Central memory CD4-positive, alpha-beta T cell (primary cell): ENCODE measurements around the gene TYROBP.
A peak's percentile ranks its signal among the peaks of the same experiment; 100 is the strongest.
"Not testable (repeated sequence)": the region's sequence is repeated elsewhere in the genome, so short reads cannot be mapped to it uniquely, and the experiment has no call there.

Experiments used
- DNase-seq: peaks from one replicate; pipeline ENCODE4 v3.0.0; 2022

Gene TYROBP

DNA sequence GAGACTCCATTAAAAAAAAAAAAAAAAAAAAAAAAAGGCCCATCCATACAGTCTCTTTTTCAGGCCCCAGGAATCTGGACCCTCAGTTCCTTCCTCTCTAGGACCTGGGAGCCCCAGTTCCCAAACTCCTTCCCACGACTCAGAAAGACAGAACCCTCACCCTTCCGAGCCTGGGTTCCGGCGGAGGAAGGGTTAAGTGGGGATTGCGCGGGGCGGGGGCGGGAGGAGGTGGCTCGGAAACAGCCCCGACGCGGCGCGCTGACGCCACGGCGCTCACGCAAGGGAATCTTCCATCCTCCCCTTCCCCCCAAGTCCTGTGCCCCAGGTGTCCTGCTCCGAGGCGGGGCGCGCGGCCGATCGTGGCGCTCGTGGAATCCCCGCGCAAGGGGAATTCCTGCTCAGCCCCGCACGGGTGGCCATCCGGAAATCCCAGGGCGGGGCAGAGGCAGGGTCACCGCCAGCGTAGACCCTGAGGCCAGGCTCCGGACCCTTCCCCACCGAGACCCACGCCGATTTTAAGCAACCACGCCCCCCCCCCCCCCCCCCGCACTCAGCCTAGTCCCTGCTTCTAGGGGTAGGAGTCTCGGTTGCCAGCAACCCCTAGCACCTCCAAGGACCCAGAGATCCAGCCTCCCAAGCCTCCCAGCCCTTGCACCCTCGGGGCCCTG lies 8.4 kb downstream of the TYROBP start:
- DNase-seq, result peak; percentile 88

DNA sequence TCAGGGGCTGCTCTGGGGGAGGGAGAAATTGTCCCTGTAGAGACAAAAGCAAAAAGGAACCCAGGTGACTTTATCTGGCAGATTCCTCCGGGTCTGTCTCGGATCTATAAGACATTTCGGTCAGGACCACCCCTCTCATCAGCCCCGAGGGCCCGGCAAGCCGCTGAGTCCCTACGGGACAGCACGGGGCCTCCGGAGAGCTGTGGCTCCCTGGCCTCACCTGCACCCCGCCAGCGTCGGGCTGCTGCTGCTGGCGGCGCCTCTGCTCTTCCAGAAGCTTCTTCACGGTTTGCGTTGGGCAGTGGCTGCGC lies 9.6 kb downstream of the TYROBP start:
- DNase-seq, result no peak

DNA sequence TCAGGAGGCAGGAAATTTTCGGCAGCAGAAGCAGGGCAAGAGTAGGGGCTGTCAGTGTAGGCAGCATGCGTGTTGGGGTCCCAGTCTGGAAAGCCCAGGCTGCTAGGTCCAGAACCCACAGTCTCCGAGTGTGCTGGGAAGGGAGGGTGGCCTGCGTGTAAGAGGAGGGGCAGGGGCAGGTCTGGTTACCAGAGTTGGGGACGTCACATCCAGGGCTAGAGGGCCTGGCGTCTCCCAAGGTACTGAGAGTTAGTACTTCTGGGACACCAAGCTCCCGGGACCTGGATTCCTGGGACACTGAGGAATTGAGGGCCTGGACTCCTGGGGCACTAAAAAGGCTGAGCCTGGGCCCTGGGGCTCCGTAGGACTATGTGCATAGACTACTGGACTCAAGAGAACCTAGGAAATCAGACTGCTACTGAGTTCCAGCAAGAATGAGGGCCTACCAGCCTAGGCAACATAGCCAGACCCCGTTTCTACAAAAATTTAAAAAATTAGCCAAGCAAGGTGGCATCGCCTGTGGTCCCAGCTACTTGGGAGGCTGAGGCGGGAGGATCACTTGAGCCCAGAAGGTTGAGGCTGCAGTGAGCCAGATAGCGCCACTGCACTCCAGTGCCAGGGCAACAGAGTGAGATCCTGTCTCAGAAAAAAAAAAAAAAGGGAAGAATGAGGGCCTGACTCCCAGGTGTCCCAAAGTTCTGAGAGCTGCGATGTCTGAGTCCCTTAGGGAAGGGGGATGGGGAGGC lies 10.2 kb downstream of the TYROBP start:
- no peak for DNase-seq

DNA sequence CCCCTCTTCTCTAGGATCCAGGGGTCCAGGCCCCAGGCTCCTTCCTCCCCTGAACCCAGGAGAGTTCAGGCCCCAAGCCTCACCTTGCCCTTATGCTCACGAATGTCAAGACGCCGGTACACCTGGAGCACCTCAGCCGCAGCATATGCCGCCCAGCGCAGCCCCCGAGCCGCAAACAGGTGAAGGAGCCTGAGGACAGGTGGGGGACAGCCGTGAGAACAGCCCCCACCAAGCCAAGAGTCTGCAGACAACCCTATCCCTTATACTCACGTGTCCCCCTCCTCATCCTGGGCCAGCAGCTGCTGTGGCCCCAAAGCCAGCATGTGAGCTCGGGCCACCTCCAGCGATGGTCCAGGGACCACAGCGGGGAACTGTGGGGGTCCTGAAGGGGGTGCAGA lies 11.5 kb downstream of the TYROBP start:
- no peak for DNase-seq

DNA sequence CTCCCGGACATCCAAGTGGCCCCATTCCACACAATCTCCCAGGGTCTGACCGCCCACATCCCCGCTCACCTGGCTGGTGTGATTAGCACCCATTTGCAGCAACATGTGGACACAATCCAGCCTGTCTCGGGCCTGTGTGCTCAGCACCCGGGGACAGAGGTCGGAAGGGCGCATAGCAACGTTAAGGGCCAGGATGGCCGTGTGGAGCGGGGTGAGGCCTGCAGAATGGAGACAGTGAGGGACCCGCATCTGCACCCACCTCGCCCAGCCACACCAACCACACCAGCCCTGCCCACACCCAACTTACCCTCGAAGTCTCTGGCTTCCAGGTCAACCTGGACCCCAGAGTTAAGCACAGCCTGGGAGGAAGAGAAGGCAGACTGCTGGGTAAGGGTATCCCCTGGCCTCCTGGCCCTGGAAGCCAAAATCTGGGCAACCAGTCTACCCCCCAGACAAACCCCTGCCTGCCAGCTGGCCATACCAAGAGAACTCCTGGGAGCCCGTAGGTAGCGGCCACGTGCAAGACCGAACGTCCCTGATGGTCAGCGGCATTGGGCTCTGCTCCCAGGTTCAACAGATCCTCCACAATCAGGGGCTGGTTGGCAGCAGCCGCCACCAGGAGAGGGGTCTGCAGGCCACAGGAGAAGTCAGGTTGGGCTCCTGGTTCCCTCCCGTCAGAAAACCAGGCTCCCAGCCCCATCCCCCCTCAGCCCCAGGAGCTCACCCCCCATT lies 12.0 kb downstream of the TYROBP start:
- no peak for DNase-seq

DNA sequence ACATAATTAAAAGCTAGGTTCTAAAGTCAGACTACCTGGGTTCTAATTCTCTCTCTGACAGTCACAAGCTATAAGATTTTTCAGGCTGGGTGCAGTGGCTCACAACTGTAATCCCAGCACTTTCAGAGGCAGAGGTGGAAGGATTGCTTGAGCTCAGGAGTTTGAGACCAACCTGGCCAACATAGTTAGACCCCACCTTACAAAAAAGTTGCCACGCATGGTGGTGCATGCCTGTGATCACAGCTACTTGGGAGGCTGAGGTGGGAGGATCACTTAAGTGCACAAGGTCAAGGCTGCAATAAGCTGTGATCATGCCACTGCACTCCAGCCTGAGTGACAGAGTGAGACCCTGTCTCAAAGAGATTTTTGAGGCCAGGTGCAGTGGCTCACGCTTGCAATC lies 13.8 kb downstream of the TYROBP start:
- DNase-seq, result no peak

DNA sequence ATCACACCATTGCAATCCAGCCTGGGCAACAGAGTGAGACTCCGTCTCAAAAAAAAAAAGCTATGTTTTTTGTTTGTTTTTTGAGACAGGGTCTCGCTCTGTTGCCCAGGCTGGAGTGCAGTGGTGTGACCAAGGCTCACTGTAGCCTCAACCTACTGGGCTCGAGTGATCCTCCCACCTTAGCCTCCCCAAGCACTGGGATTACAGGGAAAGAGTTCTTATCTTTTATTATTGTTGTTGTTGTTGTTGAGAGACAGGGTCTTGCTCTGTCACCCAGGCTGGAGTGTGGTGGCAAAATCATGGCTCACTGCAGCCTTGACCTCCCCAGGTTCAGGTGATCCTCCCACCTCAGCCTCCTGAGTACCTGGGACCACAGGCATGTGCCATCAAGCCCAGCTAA lies 16.3 kb downstream of the TYROBP start:
- not testable (repeated sequence) for DNase-seq

DNA sequence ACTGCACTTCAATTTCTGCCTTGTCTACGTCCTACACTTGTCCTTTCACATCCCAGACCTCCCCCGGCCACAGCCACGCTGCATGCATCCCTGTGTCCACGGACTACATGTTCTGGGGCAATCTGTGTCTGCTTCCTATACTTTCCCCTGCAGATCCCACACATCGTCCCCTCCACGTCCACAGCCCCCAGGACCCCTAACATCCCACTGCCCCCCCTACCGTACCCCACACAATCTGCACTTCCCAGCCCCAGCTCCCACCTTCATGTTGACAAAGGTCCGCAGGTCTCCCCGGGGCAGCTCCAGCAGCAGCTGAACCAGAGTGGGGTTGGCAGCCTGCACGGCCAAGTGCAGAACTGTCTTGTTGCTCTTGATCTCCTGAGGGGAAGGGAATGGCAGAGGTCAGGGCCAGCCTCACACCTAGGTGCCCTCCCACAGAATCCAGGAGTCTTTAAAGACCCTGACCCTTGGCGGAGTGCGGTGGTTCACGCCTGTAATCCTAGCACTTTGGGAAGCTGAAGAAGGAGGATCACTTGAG lies 17.9 kb downstream of the TYROBP start:
- no peak for DNase-seq

DNA sequence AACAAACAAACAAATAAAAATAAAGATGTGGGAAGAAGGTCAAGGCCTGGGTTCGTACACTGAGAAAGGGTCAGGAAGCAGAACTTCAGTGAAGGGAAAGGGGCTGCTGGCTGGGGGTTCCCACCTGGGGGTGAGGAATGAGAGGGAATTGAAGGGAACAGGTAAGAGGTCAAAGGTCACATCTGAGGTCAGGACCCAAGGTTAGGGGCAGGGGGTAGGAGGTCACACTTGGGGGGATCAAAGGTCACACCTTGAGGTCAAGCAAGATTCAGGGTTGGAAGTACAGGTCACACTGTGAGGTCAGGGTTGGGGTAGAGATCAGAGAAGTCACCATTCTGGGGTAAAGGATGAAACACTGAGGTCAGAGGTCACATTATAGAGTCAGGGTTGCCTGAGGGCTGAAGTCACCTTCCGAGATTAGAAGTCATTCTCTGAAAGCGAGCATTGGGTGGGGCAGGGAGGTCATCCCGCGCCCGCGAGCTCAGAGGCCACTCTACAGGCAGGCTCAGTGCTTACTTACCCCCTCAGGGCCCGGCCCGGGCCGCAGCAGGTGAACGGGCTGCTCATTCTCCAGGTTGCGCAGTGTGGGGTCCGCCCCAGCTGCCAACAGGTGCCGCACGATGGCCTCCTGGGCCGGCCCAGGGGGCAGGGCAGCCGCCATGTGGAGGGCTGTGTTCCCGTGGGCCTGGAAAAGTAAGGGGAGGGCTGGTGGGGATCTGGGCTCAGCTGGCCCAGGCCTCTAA lies 18.6 kb downstream of the TYROBP start:
- no peak for DNase-seq

DNA sequence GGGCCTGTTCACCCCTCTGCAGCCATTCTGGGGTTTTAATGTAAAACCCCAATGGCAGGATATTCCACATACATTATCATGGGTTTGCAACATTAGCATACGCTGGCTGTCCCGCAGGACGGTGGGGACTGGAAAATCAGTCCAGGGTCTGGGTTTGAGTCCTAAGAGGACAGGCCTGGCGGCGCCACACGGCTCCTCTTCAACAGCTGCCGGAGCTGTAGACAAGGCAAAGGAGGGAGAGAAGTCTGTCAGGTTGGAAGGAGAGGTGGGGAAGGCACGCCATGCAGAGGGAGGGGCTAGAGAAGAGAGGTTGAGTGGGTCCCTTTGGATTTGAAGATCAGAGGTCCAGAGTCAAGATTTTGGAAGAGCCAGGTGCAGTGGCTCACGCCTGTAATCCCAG lies 19.7 kb downstream of the TYROBP start:
- no peak for DNase-seq

DNA sequence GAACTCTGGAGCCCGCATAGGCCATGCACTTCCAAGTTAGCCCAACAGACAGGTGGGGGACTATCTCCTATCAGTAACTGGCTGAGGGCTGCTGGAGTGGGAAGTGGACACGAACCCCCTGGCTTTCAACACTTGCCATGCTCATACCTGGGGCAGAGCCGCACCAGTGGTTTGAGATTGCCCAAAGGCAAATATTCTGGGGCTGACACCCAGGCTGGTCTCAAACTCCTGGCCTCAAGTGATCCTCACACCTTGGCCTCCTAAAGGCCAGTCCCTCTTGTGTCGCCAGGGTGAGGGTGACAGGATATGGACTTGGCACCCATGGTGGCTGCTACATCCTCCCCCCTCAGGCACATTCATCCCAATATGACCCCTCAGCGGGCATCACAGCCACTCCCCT lies 20.9 kb downstream of the TYROBP start:
- no peak for DNase-seq

DNA sequence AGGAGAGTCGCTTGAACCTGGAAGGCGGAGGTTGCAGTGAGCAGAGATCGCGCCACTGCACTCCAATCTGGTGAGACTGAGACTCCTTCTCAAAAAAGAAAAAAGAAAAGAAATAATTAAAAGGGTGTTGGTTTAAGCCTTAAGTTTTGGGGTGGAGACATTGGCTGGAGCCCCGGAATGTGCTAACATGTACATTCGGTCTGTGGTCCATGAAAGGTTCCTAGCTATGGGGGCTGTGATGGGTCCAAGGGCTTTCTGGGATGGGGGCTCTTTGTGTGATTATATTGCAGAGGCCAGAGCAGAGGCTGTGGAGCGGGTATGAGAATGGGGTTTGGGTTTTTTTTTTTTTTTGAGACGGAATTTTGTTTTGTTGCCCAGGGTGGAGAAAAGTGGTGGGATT lies 22.2 kb downstream of the TYROBP start:
- no peak for DNase-seq

DNA sequence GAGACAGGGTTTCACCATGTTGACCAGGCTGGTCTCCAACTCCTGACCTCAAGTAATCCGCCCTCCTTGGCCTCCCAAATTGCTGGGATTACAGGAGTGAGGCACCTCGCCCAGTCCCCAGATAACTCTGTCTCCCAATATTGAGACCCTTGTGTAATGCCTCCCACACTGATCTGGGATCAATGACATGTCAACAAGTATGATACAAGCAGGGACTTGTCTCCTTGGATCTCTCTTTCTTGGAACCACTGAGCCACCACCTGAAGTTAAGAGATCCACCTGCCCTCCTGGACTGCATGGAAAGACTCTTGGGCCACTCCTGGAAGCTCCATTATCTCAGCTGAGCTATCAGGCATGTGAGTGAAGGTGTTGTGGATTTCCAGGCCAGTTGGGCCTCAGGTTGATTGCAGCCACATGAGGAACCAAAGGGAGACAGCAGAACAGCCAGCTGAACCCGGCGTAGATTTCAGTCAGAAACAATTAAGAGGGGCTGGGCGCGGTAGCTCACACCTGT lies 22.8 kb downstream of the TYROBP start:
- DNase-seq, result no peak

DNA sequence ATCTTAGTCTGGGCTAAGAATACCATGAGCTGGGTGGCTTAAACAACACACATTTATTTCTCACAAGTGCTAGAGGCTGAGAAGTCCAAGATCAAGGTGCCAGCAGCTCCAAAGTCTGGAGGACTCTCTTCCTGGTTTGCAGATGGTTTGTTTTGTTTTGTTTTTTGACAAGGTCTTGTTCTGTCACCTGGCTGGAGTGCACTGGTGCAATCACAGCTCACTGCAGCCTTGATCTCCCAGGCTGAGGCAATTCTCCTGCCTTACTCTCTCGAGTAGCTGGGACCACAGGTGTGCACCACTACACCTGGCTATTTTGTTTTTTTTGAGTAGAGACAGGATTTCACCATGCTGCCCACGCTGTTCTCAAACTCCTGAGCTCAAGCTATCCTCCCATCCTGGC lies 24.2 kb downstream of the TYROBP start:
- no peak for DNase-seq

DNA sequence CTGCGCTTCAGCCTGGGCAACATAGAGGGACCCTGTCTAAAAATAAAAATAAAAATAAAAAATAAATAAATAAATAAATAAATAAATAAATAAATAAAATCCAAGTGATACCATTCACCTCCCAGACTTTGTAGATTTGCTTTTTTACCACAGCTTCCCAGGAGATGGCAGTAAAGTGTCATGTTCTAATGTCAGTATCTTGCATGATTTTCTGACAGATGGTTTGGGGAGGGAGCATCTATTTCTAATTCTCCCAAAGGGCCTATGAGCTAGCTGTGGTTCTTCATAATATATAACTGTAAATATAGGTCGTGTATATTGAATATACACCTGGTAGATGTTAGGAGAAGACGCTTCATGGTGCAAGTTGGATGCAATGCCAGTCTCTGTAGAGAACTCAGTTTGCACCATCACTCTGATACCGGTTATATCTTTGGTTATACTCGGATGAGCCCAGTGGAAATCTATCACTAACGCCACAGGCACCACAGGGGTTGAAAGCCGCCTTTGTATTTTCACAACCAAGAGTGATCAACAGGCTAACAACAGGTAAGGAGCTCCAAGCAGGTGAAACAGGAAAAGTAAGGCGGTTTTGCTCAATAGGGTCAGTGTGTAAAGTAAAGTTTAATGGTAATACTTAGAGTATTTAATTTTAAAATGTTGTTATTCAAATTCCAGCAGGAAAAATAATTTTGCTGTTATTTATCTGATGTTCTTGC lies 25.8 kb downstream of the TYROBP start:
- peak; percentile 69 for DNase-seq

DNA sequence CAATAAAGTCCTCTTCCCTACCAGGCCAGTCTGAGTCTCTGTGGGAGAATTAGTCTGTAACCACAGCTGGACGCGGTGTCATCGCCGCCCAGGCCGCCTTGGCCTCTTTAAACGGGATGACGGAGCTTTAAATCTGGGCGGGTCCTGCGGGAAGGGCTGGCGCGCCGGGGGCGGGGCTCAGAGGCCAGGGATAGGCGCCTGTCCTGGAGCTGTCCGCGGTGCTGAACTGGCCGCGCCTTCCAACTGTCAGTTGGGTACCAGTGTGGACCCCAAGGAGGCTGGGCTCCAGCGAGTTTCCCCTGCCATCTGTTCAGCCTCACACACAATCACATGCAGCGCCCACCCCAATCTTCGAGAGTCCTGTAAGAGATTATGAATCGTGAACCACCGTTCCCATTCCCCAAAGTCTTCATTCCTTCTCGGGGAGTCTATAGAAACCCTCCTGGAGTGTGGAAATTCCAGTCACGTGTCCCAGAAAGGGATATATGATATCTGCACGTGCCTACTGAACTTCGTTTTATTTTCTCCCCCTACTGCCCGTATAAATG lies 28.3 kb downstream of the TYROBP start:
- peak; percentile 61 for DNase-seq

DNA sequence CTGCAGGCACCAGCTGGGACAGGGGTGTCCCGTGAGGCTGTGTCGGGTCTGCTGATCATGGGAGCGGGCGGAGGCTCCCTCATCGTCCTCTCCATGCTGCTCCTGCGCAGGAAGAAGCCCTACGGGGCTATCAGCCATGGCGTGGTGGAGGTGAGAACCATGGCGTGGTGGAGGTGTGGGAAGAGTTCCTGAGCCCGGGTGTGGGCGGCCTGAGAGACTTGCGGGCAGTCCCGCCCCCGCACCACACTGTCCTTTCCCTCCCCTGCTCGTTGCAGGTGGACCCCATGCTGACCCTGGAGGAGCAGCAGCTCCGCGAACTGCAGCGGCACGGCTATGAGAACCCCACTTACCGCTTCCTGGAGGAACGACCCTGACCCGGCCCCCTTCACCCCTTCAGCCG lies 29.0 kb downstream of the TYROBP start:
- no peak for DNase-seq

DNA sequence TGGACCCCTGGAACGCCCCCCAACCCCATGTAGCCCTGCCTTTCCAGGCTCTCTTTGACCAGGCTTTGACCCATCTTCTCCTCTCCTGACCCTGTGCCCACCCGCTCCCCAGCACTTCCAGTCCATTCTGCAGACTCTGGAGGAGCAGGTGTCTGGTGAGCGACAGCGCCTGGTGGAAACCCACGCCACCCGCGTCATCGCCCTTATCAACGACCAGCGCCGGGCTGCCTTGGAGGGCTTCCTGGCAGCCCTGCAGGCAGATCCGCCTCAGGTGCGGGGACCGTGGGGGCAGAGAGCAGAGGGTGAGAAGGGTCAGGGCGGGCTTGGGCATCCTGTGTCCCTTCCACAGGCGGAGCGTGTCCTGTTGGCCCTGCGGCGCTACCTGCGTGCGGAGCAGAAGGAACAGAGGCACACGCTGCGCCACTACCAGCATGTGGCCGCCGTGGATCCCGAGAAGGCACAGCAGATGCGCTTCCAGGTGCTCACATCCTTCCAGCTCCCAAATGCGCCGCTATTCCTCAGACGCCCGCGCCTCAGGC lies 33.6 kb downstream of the TYROBP start:
- DNase-seq, result no peak

DNA sequence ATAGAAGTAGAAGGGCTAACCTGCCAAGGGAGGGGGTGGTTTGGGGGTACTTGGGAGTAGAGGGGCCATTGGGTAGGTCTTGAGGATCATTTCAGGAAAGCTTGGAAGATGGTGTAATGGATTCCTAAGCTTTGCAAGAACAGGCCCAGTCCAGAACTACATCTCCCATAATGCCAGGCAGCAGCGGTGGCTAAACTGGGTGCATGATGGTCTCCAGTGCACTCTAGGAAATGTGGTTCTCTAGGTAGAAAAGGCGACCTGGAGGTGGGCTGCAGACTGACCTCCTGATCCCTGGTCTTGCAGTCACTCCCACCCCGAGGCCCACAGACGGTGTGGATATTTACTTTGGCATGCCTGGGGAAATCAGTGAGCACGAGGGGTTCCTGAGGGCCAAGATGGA lies 35.9 kb downstream of the TYROBP start:
- DNase-seq, result no peak

DNA sequence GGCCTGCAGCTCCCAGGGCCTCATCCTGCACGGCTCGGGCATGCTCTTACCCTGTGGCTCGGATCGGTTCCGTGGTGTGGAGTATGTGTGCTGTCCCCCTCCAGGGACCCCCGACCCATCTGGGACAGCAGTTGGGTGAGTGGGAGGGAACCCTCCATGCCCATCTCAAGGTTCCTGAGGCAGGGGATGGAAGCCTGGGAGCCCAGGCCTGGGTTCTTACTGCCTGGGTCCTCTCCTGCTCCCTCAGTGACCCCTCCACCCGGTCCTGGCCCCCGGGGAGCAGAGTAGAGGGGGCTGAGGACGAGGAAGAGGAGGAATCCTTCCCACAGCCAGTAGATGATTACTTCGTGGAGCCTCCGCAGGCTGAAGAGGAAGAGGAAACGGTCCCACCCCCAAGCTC lies 36.5 kb downstream of the TYROBP start:
- no peak for DNase-seq

DNA sequence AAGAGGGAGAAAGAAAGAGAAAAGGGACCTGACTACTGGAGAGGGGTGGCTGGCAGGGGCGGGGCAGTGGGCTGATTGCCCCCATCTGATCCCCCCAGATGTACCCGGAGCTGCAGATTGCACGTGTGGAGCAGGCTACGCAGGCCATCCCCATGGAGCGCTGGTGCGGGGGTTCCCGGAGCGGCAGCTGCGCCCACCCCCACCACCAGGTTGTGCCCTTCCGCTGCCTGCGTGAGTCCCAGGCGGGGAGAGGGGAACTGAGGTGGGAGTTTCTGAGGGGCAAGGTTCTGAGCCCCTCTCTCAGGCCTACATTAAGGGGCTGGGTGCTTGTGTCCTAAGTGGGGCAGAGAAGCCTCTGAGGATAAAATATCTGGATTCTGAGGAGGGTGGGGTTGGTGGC lies 37.3 kb downstream of the TYROBP start:
- no peak for DNase-seq
